GM12878 (cell line): ENCODE measurements around the gene CCDC138. TPM values are rescaled to one million over a fixed set of nuclear protein-coding genes. Genes with fewer than 3 reads are reported as not detected.

Experiments
- ATAC-seq: fragments of 200-7000 bp; cut with Tn5 transposase; 3 replicates; pipeline ENCODE4 v1.9.1; 2020; ENCODE audit warnings: mild to moderate bottlenecking, moderate library complexity
- BruUV-seq: library from RNA; stranded (reverse); fragments of 400-500 nt; replicated peaks from 2 replicates; lab custom pipeline; 2021; lab: Mats Ljungman, UMichigan
- CTCF ChIA-PET: fragments of 300-600 bp; sonication (Branson Sonifier 250); formaldehyde crosslinking; extraction: SDS; loops from one replicate; lab custom pipeline; 2021; ENCODE audit warnings: inconsistent platforms; lab: Yijun Ruan, JAX
- POLR2A ChIA-PET: fragments of 350-600 bp; formaldehyde crosslinking; extraction: SDS; loops from one replicate; lab custom pipeline; 2021; ENCODE audit warnings: inconsistent platforms; lab: Charles Lee
- RAD21 ChIA-PET: fragments of 300-600 bp; sonication (Branson Sonifier 250); formaldehyde crosslinking; loops from one replicate; lab custom pipeline; 2023; ENCODE audit warnings: antibody characterized with exemption; ENCODE audit not compliant: unreplicated experiment; lab: Charles Lee
- SMC1A ChIA-PET: fragments of 300-600 bp; sonication (Branson Sonifier 250); formaldehyde crosslinking; loops from one replicate; lab custom pipeline; 2023; ENCODE audit not compliant: unreplicated experiment, uncharacterized antibody; lab: Charles Lee
- DNase-seq: peaks from one replicate; pipeline ENCODE4 v3.0.0-alpha.2; 2011; ENCODE audit warnings: low read depth, low spot score
- FAIRE-seq: peaks from 3 replicates; lab custom pipeline; 2011; peaks lifted over from hg19 to GRCh38; lab: Jason Lieb, UNC
- H2AFZ ChIP-seq: 2 replicates; pipeline ENCODE4 v1.6.0; 2011; ENCODE audit warnings: low read depth, low read length, control low read depth; ENCODE audit not compliant: control insufficient read depth
- H3K27ac ChIP-seq: 2 replicates; pipeline ENCODE4 v1.5.1; 2011; ENCODE audit warnings: control low read depth; ENCODE audit not compliant: control insufficient read depth, insufficient read depth
- H3K27me3 ChIP-seq, 2 experiments: replicated peaks in 1 of 2; 2 replicates each; pipeline versions ENCODE4 v1.6.0 to v1.6.1; 2011; ENCODE audit warnings: low read length in 1 of 2; ENCODE audit not compliant: control insufficient read depth in 2 of 2, insufficient read depth in 2 of 2
- H3K36me3 ChIP-seq, 2 experiments: 2 replicates each; pipeline ENCODE4 v1.5.1; 2011; ENCODE audit warnings: low read length in 1 of 2; ENCODE audit not compliant: control insufficient read depth in 2 of 2, insufficient read depth in 2 of 2
- H3K4me1 ChIP-seq: 2 replicates; pipeline ENCODE4 v1.6.1; 2011; ENCODE audit warnings: mild to moderate bottlenecking, low read length, moderate library complexity, mixed read lengths; ENCODE audit not compliant: control insufficient read depth, insufficient read depth
- H3K4me2 ChIP-seq: 2 replicates; pipeline ENCODE4 v1.6.0; 2011; ENCODE audit warnings: control low read depth; ENCODE audit not compliant: control insufficient read depth, insufficient read depth
- H3K4me3 ChIP-seq: fragments of 200-600 bp; sonication (generic); 2 replicates; pipeline ENCODE4 v1.5.1; 2016
- H3K79me2 ChIP-seq: 2 replicates; pipeline ENCODE4 v1.6.0; 2011; ENCODE audit warnings: low read length; ENCODE audit not compliant: control insufficient read depth, insufficient read depth
- H3K9ac ChIP-seq: 2 replicates; pipeline ENCODE4 v1.8.0; 2011; ENCODE audit warnings: low read length, control low read depth, mixed read lengths; ENCODE audit not compliant: control insufficient read depth, insufficient read depth
- H3K9me3 ChIP-seq: replicated peaks from 3 replicates; pipeline ENCODE4 v1.5.1; 2011; ENCODE audit warnings: mild to moderate bottlenecking, low read length; ENCODE audit not compliant: control insufficient read depth, insufficient read depth
- H4K20me1 ChIP-seq: 2 replicates; pipeline ENCODE4 v1.6.0; 2011; ENCODE audit not compliant: control insufficient read depth, insufficient read depth
- BCLAF1 ChIP-seq: fragments of 450-650 bp; IDR thresholded peaks from 2 replicates; pipeline ENCODE4 v1.6.1; 2017; ENCODE audit warnings: antibody characterized with exemption, mild to moderate bottlenecking, moderate library complexity
- BMI1 ChIP-seq: fragments of 450-650 bp; IDR thresholded peaks from 2 replicates; pipeline ENCODE4 v1.6.1; 2016; ENCODE audit warnings: mild to moderate bottlenecking, moderate library complexity, borderline replicate concordance
- EP300 ChIP-seq, 2 experiments: fragments of 150-350 bp in 1 of 2; IDR thresholded peaks; 2 replicates each; pipeline ENCODE4 v1.6.1; 2011 to 2012; ENCODE audit warnings: low read depth in 2 of 2, low read length in 2 of 2, borderline replicate concordance in 1 of 2, improper control_type of control experiment in 1 of 2, inconsistent platforms in 1 of 2; ENCODE audit not compliant: control insufficient read depth in 1 of 2
- IRF4 ChIP-seq: IDR thresholded peaks from 2 replicates; pipeline ENCODE4 v1.6.1; 2011; ENCODE audit warnings: low read depth, low read length
- MEF2B ChIP-seq: fragments of 450-650 bp; IDR thresholded peaks from 2 replicates; pipeline ENCODE4 v1.6.1; 2018; ENCODE audit warnings: mild to moderate bottlenecking, moderate library complexity; ENCODE audit not compliant: partially characterized antibody, poor library complexity, severe bottlenecking
- PKNOX1 ChIP-seq: fragments of 450-650 bp; IDR thresholded peaks from 2 replicates; pipeline ENCODE4 v1.6.1; 2016; ENCODE audit warnings: mild to moderate bottlenecking
- RAD21 ChIP-seq: IDR thresholded peaks from 2 replicates; pipeline ENCODE4 v1.6.1; 2011; ENCODE audit warnings: mild to moderate bottlenecking, low read depth, low read length, moderate library complexity; ENCODE audit not compliant: insufficient read depth
- RBBP5 ChIP-seq: fragments of 200-600 bp; sonication (generic); conservative IDR thresholded peaks from 2 replicates; pipeline ENCODE4 v1.6.1; 2016
- REST ChIP-seq: IDR thresholded peaks from 2 replicates; pipeline ENCODE4 v1.6.1; 2012; ENCODE audit warnings: mild to moderate bottlenecking, low read depth, low read length
- RFX5 ChIP-seq: IDR thresholded peaks from 2 replicates; pipeline ENCODE4 v1.6.1; 2011; ENCODE audit warnings: low read depth, low read length, improper control_type of control experiment
- SMAD1 ChIP-seq: fragments of 450-650 bp; IDR thresholded peaks from 2 replicates; pipeline ENCODE4 v1.6.1; 2018; ENCODE audit warnings: mild to moderate bottlenecking, low read depth; ENCODE audit not compliant: partially characterized antibody
- TAF1 ChIP-seq: IDR thresholded peaks from 2 replicates; pipeline ENCODE4 v1.6.1; 2011; ENCODE audit warnings: mild to moderate bottlenecking, low read depth, low read length, borderline replicate concordance
- YBX1 ChIP-seq: fragments of 450-650 bp; IDR thresholded peaks from 2 replicates; pipeline ENCODE4 v1.6.1; 2016; ENCODE audit warnings: antibody characterized with exemption
- ZNF217 ChIP-seq: fragments of 450-650 bp; IDR thresholded peaks from 2 replicates; pipeline ENCODE4 v1.6.1; 2017; ENCODE audit warnings: antibody characterized with exemption, mild to moderate bottlenecking
- ZNF622 ChIP-seq: fragments of 450-650 bp; IDR thresholded peaks from 2 replicates; pipeline ENCODE4 v1.6.1; 2017; ENCODE audit warnings: mild to moderate bottlenecking, inconsistent platforms
- ZSCAN29 ChIP-seq: fragments of 450-650 bp; IDR thresholded peaks from 2 replicates; pipeline ENCODE4 v1.6.1; 2017; ENCODE audit warnings: mild to moderate bottlenecking, moderate library complexity
- ZZZ3 ChIP-seq: IDR thresholded peaks from 2 replicates; pipeline ENCODE4 v1.6.1; 2011; ENCODE audit warnings: low read depth; ENCODE audit not compliant: control insufficient read depth, insufficient read length
- WGBS: methylation state at CpG from one replicate; pipeline ENCODE4 v1.1.6; 2016; ENCODE audit warnings: low lambda C conversion rate; ENCODE audit not compliant: insufficient replicate concordance, insufficient coverage; ENCODE audit errors: missing lambda C conversion rate; 5-methylcytosine and 5-hydroxymethylcytosine counted together
- in situ Hi-C: fragments of 300-500 bp; cut with MboI; formaldehyde crosslinking; loops from 9 replicates; pipeline ENCODE4 v1.14.3; 2018; ENCODE audit warnings: mixed read lengths
- intact Hi-C: fragments of 100-400 bp; cut with micrococcal nuclease; formaldehyde crosslinking; loops from one replicate; pipeline ENCODE4 v1.14.2; 2022; ENCODE audit not compliant: unreplicated experiment
- polyA plus RNA-seq, 11 experiments: library from polyadenylated mRNA; depleted of rRNA in 4 of 11; unstranded in 6 of 11; stranded (reverse) in 5 of 11; fragments of >200 nt; fragmentation: Nextera tagmentation in 4 of 11; fragmentation: Illumina TruSeq in 1 of 11; extraction: Ambion mirVana in 4 of 11; extraction: Trizol in 1 of 11; gene quantifications; 1 replicate in 1 of 11; 2 replicates in 10 of 11; pipeline versions ENCODE4 v1.2.1 to v1.2.3, GENCODE V29; 2011 to 2016; ENCODE audit warnings: inconsistent platforms in 2 of 11, missing spikeins in 2 of 11, low read depth in 1 of 11
- total RNA-seq, 4 experiments: library from RNA; depleted of rRNA in 3 of 4; stranded (reverse); fragments of >200 nt in 3 of 4; fragmentation: Illumina TruSeq in 1 of 4; extraction: Trizol in 1 of 4; gene quantifications; 2 replicates each; pipeline versions ENCODE4 v1.2.1 to v1.2.3, GENCODE V29; 2013 to 2021

Gene CCDC138
- total and polyA plus RNA-seq, 10 of the 15 experiments (the other 5 are each of a cell fraction or from before 2014, with no cell fraction given) = 7.9 to 19.4 (median 13.0) TPM

GRCh38 chr2:108921096-108922030 lies 134.8 kb downstream of the CCDC138 start:
- in situ Hi-C loops (no loop called here), intact Hi-C loops (no loop called here)
- SMC1A ChIA-PET = no interaction called here
- H3K27ac ChIP-seq = no peak overlapping the region
- FAIRE-seq = no peak
- POLR2A ChIA-PET = no interaction called here
- CTCF ChIA-PET = no interaction called here
- no peaks in the 10 kb centered on the region for H3K9me3 ChIP-seq
- H3K9ac ChIP-seq = no peak overlapping the region
- WGBS = 28% methylated on average over 16 of the region's 16 CpGs
- peaks cover 0 to 3% of the 10 kb centered on the region in 2 experiments; a peak in 2 of 4 replicates for H3K27me3 ChIP-seq
- no peak overlapping the region for H2AFZ ChIP-seq
- no peak overlapping the region for H3K4me2 ChIP-seq
- no peaks in the 10 kb centered on the region for H3K4me1 ChIP-seq
- RAD21 ChIA-PET = no interaction called here
- no peaks in the 10 kb centered on the region for H4K20me1 ChIP-seq
- no peak overlapping the region for H3K4me3 ChIP-seq
- no peaks in the 10 kb centered on the region for H3K36me3 ChIP-seq
- no peak for DNase-seq
- BruUV-seq = no TSS peak
- H3K79me2 ChIP-seq = no peaks in the 10 kb centered on the region
- ATAC-seq = no peak
- TF ChIP-seq YBX1 (no peak), RAD21 (no peak), TAF1 (no peak), ZZZ3 (no peak), RBBP5 (no peak), MEF2B (no peak), ZSCAN29 (no peak), ZNF622 (no peak), PKNOX1 (no peak), BCLAF1 (no peak), IRF4 (no peak), REST (no peak), BMI1 (no peak), RFX5 (no peak), EP300 (IDR thresholded peaks at IDR 0.05; ENCODE audit: borderline replicate concordance in 1 of 2, control insufficient read depth in 1 of 2, low read depth in 2 of 2, low read length in 2 of 2) (no peak), ZNF217 (no peak), SMAD1 (no peak)
